Natural killer cell (primary cell): ENCODE results near the gene DUSP10. TPM values are rescaled to one million over a fixed set of nuclear protein-coding genes. Genes with fewer than 3 reads are reported as not detected.

ENCODE experiments used
- ATAC-seq, 3 donors: fragments of 150-1000 bp in 2 of 3; fragments of 200-7000 bp in 1 of 3; cut with Tn5 transposase; 1 replicate in 1 of 3; 2 replicates in 2 of 3; pipeline ENCODE4 v1.10.0; 2021; ENCODE audit warnings: mild to moderate bottlenecking in 2 of 3, moderate library complexity in 2 of 3
- DNase-seq, 2 donors: peaks; one replicate each; pipeline versions ENCODE4 v3.0.0 to v3.0.0-alpha.2; 2013 to 2021; ENCODE audit warnings: mixed read lengths in 1 of 2
- H3K27ac ChIP-seq: one replicate; pipeline ENCODE4 v1.5.1; 2013; ENCODE audit warnings: mild to moderate bottlenecking, low read length
- H3K27me3 ChIP-seq: one replicate; pipeline ENCODE4 v1.6.1; 2013; ENCODE audit warnings: low read length; ENCODE audit not compliant: control insufficient read depth, insufficient read depth
- H3K36me3 ChIP-seq: one replicate; pipeline ENCODE4 v1.6.1; 2013; ENCODE audit warnings: low read length; ENCODE audit not compliant: control insufficient read depth, insufficient read depth
- H3K4me1 ChIP-seq: one replicate; pipeline ENCODE4 v1.6.1; 2013; ENCODE audit warnings: low read length; ENCODE audit not compliant: control insufficient read depth, insufficient read depth
- H3K4me3 ChIP-seq: one replicate; pipeline ENCODE4 v1.5.1; 2013; ENCODE audit warnings: low read length
- H3K9me3 ChIP-seq: one replicate; pipeline ENCODE4 v1.6.1; 2013; ENCODE audit warnings: low read length; ENCODE audit not compliant: control insufficient read depth, insufficient read depth
- H3K27ac Mint-ChIP-seq, 2 donors: one replicate each; pipeline ENCODE4 v1.8.0; 2022; ENCODE audit warnings: mild to moderate bottlenecking in 2 of 2, mixed read lengths in 2 of 2, moderate library complexity in 1 of 2
- H3K27me3 Mint-ChIP-seq, 2 donors: one replicate each; pipeline ENCODE4 v1.8.0; 2022; ENCODE audit warnings: low read depth in 2 of 2, mixed read lengths in 2 of 2
- H3K36me3 Mint-ChIP-seq: one replicate; pipeline ENCODE4 v1.8.0; 2022; ENCODE audit warnings: mixed read lengths
- H3K4me1 Mint-ChIP-seq, 2 donors: one replicate each; pipeline ENCODE4 v1.8.0; 2022; ENCODE audit warnings: mixed read lengths in 2 of 2
- H3K4me3 Mint-ChIP-seq: one replicate; pipeline ENCODE4 v1.8.0; 2022; ENCODE audit warnings: mild to moderate bottlenecking, moderate library complexity, mixed read lengths
- H3K9me3 Mint-ChIP-seq, 2 donors: one replicate each; pipeline ENCODE4 v1.8.0; 2022; ENCODE audit warnings: mixed read lengths in 2 of 2
- CTCF ChIP-seq: fragments of 200-600 bp; IDR thresholded peaks from one replicate; pipeline ENCODE4 v1.8.0; 2022; ENCODE audit warnings: antibody characterized with exemption
- WGBS: methylation state at CpG from one replicate; pipeline ENCODE4 v1.1.7; 2013; ENCODE audit warnings: missing lambda C conversion rate; ENCODE audit not compliant: insufficient coverage; 5-methylcytosine and 5-hydroxymethylcytosine counted together
- intact Hi-C: fragments of 100-400 bp; cut with micrococcal nuclease; formaldehyde crosslinking; loops from one replicate; pipeline ENCODE4 v1.14.2; 2022
- total RNA-seq, 4 donors: library from RNA; stranded (reverse); fragments of 120-200 nt in 1 of 4; gene quantifications; one replicate each; pipeline versions ENCODE4 v1.2.3 to v1.2.4, GENCODE V29; 2013 to 2022

DUSP10 gene
- total RNA-seq, 3 donors from 2014 or later (not counting 1 experiment from before 2014, with no cell fraction given) = 109 to 231 (median 210) TPM

- DNase-seq (no peak), ATAC-seq (no peak)
- TF ChIP-seq CTCF = no peak
- H3K27ac ChIP-seq = no peak overlapping the region
- no peaks in the 10 kb centered on the region for H3K9me3 Mint-ChIP-seq
- no peaks in the 10 kb centered on the region for H3K4me1 Mint-ChIP-seq
- H3K4me3 ChIP-seq = no peak overlapping the region
- H3K4me1 ChIP-seq = no peaks in the 10 kb centered on the region
- no peak overlapping the region for H3K4me3 Mint-ChIP-seq
- H3K36me3 Mint-ChIP-seq = no peaks in the 10 kb centered on the region
- no peak overlapping the region for H3K27ac Mint-ChIP-seq
- peaks cover 3 to 8% of the 10 kb centered on the region in 2 donors for H3K27me3 Mint-ChIP-seq
- no peaks in the 10 kb centered on the region for H3K36me3 ChIP-seq
- no peaks in the 10 kb centered on the region for H3K9me3 ChIP-seq
- intact Hi-C loops = no loop called here
- no peaks in the 10 kb centered on the region for H3K27me3 ChIP-seq
Observed at GRCh38 chr1:221663321-221663720, 78.6 kb downstream of the DUSP10 start.

- peak overlapping the region; percentile 2 for H3K27ac ChIP-seq
- peaks cover 24 to 29% of the 10 kb centered on the region in 2 donors for H3K4me1 Mint-ChIP-seq
- H3K27me3 ChIP-seq = no peaks in the 10 kb centered on the region
- DNase-seq = no peak
- intact Hi-C loops = loop anchor here (10.0 kb wide), 1 partner anchor 79 kb away; no protein-coding TSS in a partner anchor
- peak overlapping the region; percentile 66 for H3K4me3 Mint-ChIP-seq
- ATAC-seq = peak; percentile 50 to 89 (median 61)
- H3K27ac Mint-ChIP-seq = peak overlapping the region; percentile 43 to 45
- no peaks in the 10 kb centered on the region for H3K9me3 ChIP-seq
- no peaks in the 10 kb centered on the region for H3K36me3 ChIP-seq
- H3K4me1 ChIP-seq = peaks cover 20% of the 10 kb centered on the region
- no peak for TF ChIP-seq CTCF
- no peaks in the 10 kb centered on the region for H3K36me3 Mint-ChIP-seq
- no peaks in the 10 kb centered on the region for H3K9me3 Mint-ChIP-seq
- no peak overlapping the region for H3K4me3 ChIP-seq
- WGBS = 59% methylated on average over 4 of the region's 8 CpGs
- no peaks in the 10 kb centered on the region for H3K27me3 Mint-ChIP-seq
Observed at GRCh38 chr1:221655766-221656305, 86.1 kb downstream of the DUSP10 start.
